Measurements from ENCODE around the gene ATP6V0D1.

DNA sequence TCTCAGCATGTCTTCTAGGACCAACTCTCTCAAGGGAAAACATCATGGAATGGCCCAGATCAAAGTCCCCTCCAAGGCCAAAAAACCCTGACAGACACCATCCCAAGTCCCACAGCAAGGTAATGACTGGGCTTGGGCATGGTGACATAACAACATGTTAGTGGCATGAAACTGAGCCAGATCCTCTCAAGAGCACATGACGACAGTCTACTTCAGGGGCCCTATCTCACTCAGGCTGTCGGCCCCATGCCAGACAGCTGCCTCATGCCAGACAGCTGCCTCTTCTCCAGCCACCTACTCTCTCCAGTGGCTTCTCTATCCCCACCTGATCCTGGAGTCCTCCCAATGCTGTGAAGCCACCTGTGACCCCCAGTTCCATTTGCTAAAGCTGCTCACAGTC lies 31.6 kb downstream of the ATP6V0D1 start:
- TF ChIP-seq POLR2AphosphoS5 (IDR thresholded peaks at IDR 0.05; ENCODE audit: low read depth, low read length): no peak
- no peak for TF ChIP-seq POLR2A (IDR thresholded peaks at IDR 0.05; ENCODE audit: low read depth, low read length)
- TF ChIP-seq TAF1 (IDR thresholded peaks at IDR 0.05; ENCODE audit: low read depth, low read length): no peak
- TF ChIP-seq SPI1 (IDR thresholded peaks at IDR 0.05; ENCODE audit: low read depth, low read length): no peak

Measured in GM12891 (cell line).